GM12874 (cell line): ENCODE results near the gene MSL3.

Experiments used
- CTCF ChIP-seq: IDR thresholded peaks from 2 replicates; pipeline ENCODE4 v1.5.1; 2011; ENCODE audit warnings: low read depth, mild to moderate bottlenecking, control low read depth, low read length, moderate library complexity; ENCODE audit not compliant: insufficient read depth

Gene MSL3

GRCh38 chrX:11764602-11765067 is 6.6 kb downstream of the MSL3 start:
- TF ChIP-seq CTCF: no peak

- TF ChIP-seq CTCF: no peak
Observed at GRCh38 chrX:11765449-11765848, 7.4 kb downstream of the MSL3 start.

- no peak for TF ChIP-seq CTCF
Observed at GRCh38 chrX:11766487-11766886, 8.4 kb downstream of the MSL3 start.

GRCh38 chrX:11768039-11768438 is 10.0 kb downstream of the MSL3 start:
- TF ChIP-seq CTCF: no peak

- TF ChIP-seq CTCF: peak; percentile 60
Observed at GRCh38 chrX:11770320-11770719, 12.3 kb downstream of the MSL3 start.

- TF ChIP-seq CTCF: no peak
Observed at GRCh38 chrX:11778230-11778629, 20.2 kb downstream of the MSL3 start.

- TF ChIP-seq CTCF: no peak
Observed at GRCh38 chrX:11781133-11781532, 23.1 kb downstream of the MSL3 start.
